GM23338 (cell line): ENCODE measurements around the gene TADA2A. TPM values are rescaled to one million over a fixed set of nuclear protein-coding genes. Genes with fewer than 3 reads are reported as not detected.

Experiments
- ATAC-seq: fragments of 200-7000 bp; cut with Tn5 transposase; 3 replicates; pipeline ENCODE4 v1.9.1; 2020
- DNase-seq: peaks from one replicate; pipeline ENCODE4 v3.0.0-alpha.2; 2015; ENCODE audit warnings: low spot score
- H2AFZ ChIP-seq: fragments of 200-600 bp; sonication (generic); 2 replicates; pipeline ENCODE4 v1.8.0; 2016; ENCODE audit warnings: antibody characterized with exemption, mild to moderate bottlenecking, moderate library complexity
- H3F3A ChIP-seq: fragments of 200-600 bp; sonication (generic); replicated peaks from 2 replicates; pipeline ENCODE4 v1.8.0; 2017; ENCODE audit warnings: antibody characterized with exemption, mixed run types, low read depth
- H3K27ac ChIP-seq: fragments of 200-600 bp; sonication (generic); 2 replicates; pipeline ENCODE4 v1.6.1; 2016; ENCODE audit warnings: low read depth
- H3K27me3 ChIP-seq: fragments of 200-600 bp; sonication (generic); 2 replicates; pipeline ENCODE4 v1.8.0; 2016; ENCODE audit warnings: mild to moderate bottlenecking, mixed run types, moderate library complexity; ENCODE audit not compliant: insufficient read depth
- H3K36me3 ChIP-seq: fragments of 200-600 bp; sonication (generic); 2 replicates; pipeline ENCODE4 v1.8.0; 2016; ENCODE audit warnings: mild to moderate bottlenecking; ENCODE audit not compliant: insufficient read depth
- H3K4me1 ChIP-seq: fragments of 200-600 bp; sonication (generic); 2 replicates; pipeline ENCODE4 v1.8.0; 2016; ENCODE audit warnings: mild to moderate bottlenecking, moderate library complexity; ENCODE audit not compliant: insufficient read depth
- H3K4me2 ChIP-seq: fragments of 200-600 bp; sonication (generic); 2 replicates; pipeline ENCODE4 v1.7.1; 2017; ENCODE audit warnings: mixed run types
- H3K4me3 ChIP-seq: fragments of 200-600 bp; sonication (generic); 2 replicates; pipeline ENCODE4 v1.6.1; 2016; ENCODE audit warnings: mixed run types
- H3K79me2 ChIP-seq: fragments of 200-600 bp; sonication (generic); replicated peaks from 2 replicates; pipeline ENCODE4 v1.8.0; 2017; ENCODE audit warnings: mild to moderate bottlenecking; ENCODE audit not compliant: insufficient read depth
- H3K9me2 ChIP-seq: fragments of 200-600 bp; sonication (generic); 2 replicates; pipeline ENCODE4 v1.8.0; 2017; ENCODE audit not compliant: insufficient read depth
- H4K20me1 ChIP-seq: fragments of 200-600 bp; sonication (generic); replicated peaks from 2 replicates; pipeline ENCODE4 v1.8.0; 2017; ENCODE audit warnings: mild to moderate bottlenecking; ENCODE audit not compliant: insufficient read depth
- H3K27ac Mint-ChIP-seq: 2 replicates; pipeline ENCODE4 v1.8.0; 2020; ENCODE audit warnings: inconsistent platforms, mild to moderate bottlenecking, moderate library complexity, mixed read lengths
- H3K27me3 Mint-ChIP-seq: 3 replicates; pipeline ENCODE4 v1.8.0; 2022; ENCODE audit warnings: low read depth, mild to moderate bottlenecking, moderate library complexity, mixed read lengths, inconsistent platforms; ENCODE audit not compliant: insufficient read depth, poor library complexity
- H3K36me3 Mint-ChIP-seq: 3 replicates; pipeline ENCODE4 v1.8.0; 2021; ENCODE audit warnings: low read depth, mild to moderate bottlenecking, inconsistent platforms, moderate library complexity, mixed read lengths
- H3K4me1 Mint-ChIP-seq: 3 replicates; pipeline ENCODE4 v1.8.0; 2020; ENCODE audit warnings: mild to moderate bottlenecking, inconsistent platforms, mixed read lengths
- H3K4me3 Mint-ChIP-seq: 3 replicates; pipeline ENCODE4 v1.8.0; 2021; ENCODE audit warnings: moderate library complexity, mild to moderate bottlenecking, inconsistent platforms, mixed read lengths
- H3K9me3 Mint-ChIP-seq: 3 replicates; pipeline ENCODE4 v1.8.0; 2020; ENCODE audit warnings: moderate library complexity, mild to moderate bottlenecking, inconsistent platforms, mixed read lengths
- CREB1 ChIP-seq: fragments of 250-450 bp; sonication (Bioruptor Pico); IDR thresholded peaks from 2 replicates; pipeline ENCODE4 v1.5.0; 2020; ENCODE audit warnings: low read depth, mild to moderate bottlenecking, moderate library complexity
- POLR2AphosphoS5 ChIP-seq: IDR thresholded peaks from 2 replicates; pipeline ENCODE4 v1.6.1; 2016; ENCODE audit warnings: antibody characterized with exemption, low read depth
- STAT1 ChIP-seq: IDR thresholded peaks from one replicate; pipeline ENCODE4 v1.6.1; 2016; ENCODE audit warnings: antibody characterized with exemption; ENCODE audit not compliant: unreplicated experiment
- ZNF462 ChIP-seq: fragments of 250-450 bp; sonication (Bioruptor Pico); IDR thresholded peaks from 2 replicates; pipeline ENCODE4 v1.5.0; 2020; ENCODE audit warnings: mild to moderate bottlenecking, moderate library complexity
- polyA plus RNA-seq: library from polyadenylated mRNA; unstranded; fragments of >200 nt; fragmentation: Nextera tagmentation; extraction: Ambion mirVana; gene quantifications from 2 replicates; pipeline ENCODE4 v1.2.1, GENCODE V29; 2016
- total RNA-seq: library from RNA; depleted of rRNA; stranded (reverse); fragments of >200 nt; shearing (Covaris generic); gene quantifications from 2 replicates; pipeline ENCODE4 v1.2.3, GENCODE V29; 2014

TADA2A gene
- total and polyA plus RNA-seq, 2 experiments from 2014 or later: 14.5 to 17.1 TPM

DNA sequence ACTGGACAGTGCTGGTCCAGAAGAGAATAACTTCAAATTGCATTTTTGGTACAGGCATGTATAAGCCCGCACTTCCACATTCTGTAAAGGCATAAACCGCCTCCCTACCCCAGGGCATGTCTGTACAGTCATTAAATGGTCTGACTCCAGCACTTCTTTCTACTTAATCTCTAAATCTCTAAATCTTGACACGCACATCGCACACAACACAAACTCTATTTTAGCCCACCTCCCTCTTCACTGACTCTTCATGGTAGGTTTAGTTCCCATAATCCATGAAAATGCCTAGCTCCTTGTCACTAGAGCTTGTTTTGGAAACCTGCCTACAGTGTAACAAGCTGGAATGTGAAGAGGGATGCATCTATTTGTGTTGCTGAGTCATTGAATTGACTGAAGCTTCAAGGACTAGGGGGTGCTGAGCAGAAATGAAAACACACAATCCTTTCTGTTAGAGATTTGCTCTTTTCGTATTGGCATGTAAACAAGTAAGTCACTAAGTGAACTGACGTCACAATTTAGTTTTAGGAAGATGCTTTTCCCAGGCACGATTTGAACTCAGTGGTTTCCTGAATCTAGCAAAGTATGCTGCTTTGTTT, 81.4 kb downstream of the TADA2A start:
- Histone ChIP-seq H3K79me2 (peaks cover 25% of the 10 kb centered on the region), H3F3A (peaks cover 8% of the 10 kb centered on the region), H3K27ac (no peak overlapping the region), H2AFZ (peak overlapping the region; percentile 97; the same call in 1 of the 2 replicates), H3K9me2 (no peaks in the 10 kb centered on the region), H3K4me1 (peaks cover 39% of the 10 kb centered on the region), H3K4me2 (peak overlapping the region; percentile 90), H4K20me1 (peaks cover 4% of the 10 kb centered on the region; the same call in 1 of the 2 replicates), H3K4me3 (peak overlapping the region; percentile 76), H3K36me3 (no peaks in the 10 kb centered on the region), H3K27me3 (0 out of 2 replicates have a peak, but pooled peaks cover 5% of the 10 kb centered on the region)
- peaks cover 36% of the 10 kb centered on the region for H3K4me1 Mint-ChIP-seq
- H3K4me3 Mint-ChIP-seq: peak overlapping the region; percentile 87
- no peaks in the 10 kb centered on the region; the same call in 2 of the 3 replicates for H3K9me3 Mint-ChIP-seq
- no peak for TF ChIP-seq STAT1
- TF ChIP-seq ZNF462 (CRISPR knock-in tag): no peak
- TF ChIP-seq CREB1: peak; percentile 80
- H3K27me3 Mint-ChIP-seq: peaks cover 9% of the 10 kb centered on the region
- no peaks in the 10 kb centered on the region; the same call in 2 of the 3 replicates for H3K36me3 Mint-ChIP-seq
- ATAC-seq (peak; percentile 4; the same call in 1 of the 3 replicates), DNase-seq (peak; percentile 72)
- H3K27ac Mint-ChIP-seq: 0 out of 2 replicates have a peak overlapping the region, but pooled peaks have one; percentile 3

DNA sequence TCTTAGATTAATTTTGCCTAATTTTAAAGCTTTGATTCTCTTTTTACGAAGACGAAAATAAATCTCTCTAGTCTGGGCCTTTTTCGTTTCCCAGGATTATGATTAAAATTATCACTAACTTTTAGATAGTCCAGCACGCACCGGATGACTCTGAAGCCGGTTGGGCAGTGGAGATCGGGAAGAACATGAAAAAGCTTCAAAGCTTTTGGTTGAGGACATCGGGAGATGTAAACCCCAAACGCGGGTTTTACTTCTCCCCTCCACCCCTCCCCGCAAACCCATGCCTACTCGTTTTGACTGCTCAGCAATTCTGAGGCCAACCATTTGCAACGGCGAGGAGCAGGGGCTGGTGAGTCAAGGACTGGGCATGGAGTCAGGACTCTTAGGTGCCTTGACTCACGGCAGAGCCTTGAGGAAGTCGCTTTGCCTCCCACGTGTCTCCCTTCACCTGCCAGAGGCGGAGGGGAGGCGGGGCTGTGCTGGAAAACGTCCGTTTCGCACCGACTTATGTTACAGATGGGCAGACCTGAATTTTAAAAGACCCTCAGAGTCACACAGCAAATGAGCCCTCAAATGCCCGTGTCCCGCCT, 82.0 kb downstream of the TADA2A start:
- Histone ChIP-seq H3K79me2 (peaks cover 31% of the 10 kb centered on the region), H2AFZ (peak overlapping the region; percentile 97), H3K4me2 (peak overlapping the region; percentile 90), H3K4me3 (peak overlapping the region; percentile 76), H3K9me2 (no peaks in the 10 kb centered on the region), H3K27me3 (0 out of 2 replicates have a peak, but pooled peaks cover 5% of the 10 kb centered on the region), H3K27ac (peak overlapping the region; percentile 71; the same call in 1 of the 2 replicates), H4K20me1 (peaks cover 10% of the 10 kb centered on the region), H3K36me3 (no peaks in the 10 kb centered on the region), H3F3A (peaks cover 8% of the 10 kb centered on the region), H3K4me1 (peaks cover 33% of the 10 kb centered on the region)
- TF ChIP-seq CREB1 (no peak), POLR2AphosphoS5 (peak; percentile 24; the same call in 1 of the 2 replicates)
- H3K27me3 Mint-ChIP-seq: peaks cover 8% of the 10 kb centered on the region
- H3K27ac Mint-ChIP-seq: peak overlapping the region; percentile 52; the same call in 1 of the 2 replicates
- no peaks in the 10 kb centered on the region; the same call in 2 of the 3 replicates for H3K36me3 Mint-ChIP-seq
- H3K4me1 Mint-ChIP-seq: peaks cover 30% of the 10 kb centered on the region
- peak overlapping the region; percentile 87 for H3K4me3 Mint-ChIP-seq
- DNase-seq (peak; percentile 90), ATAC-seq (peak; percentile 68)
- H3K9me3 Mint-ChIP-seq: no peaks in the 10 kb centered on the region; the same call in 2 of the 3 replicates
